ENCODE data around the gene CCDC33.

Gene CCDC33

GRCh38 chr15:74221399-74222239 is 14.5 kb upstream of the CCDC33 start:
- Histone ChIP-seq H4K5ac (ENCODE audit: low read length) (no peak overlapping the region), H3K4me1 (ENCODE audit: control insufficient read depth, low read depth, low read length) (peaks cover 24% of the 10 kb centered on the region), H3K18ac (ENCODE audit: low read length) (no peak overlapping the region), H2AK5ac (ENCODE audit: low read length) (no peak overlapping the region), H3K27me3 (ENCODE audit: insufficient read depth, low read length, poor library complexity) (peaks cover 9% of the 10 kb centered on the region), H3K79me2 (ENCODE audit: control insufficient read depth, insufficient read depth, low read length) (no peaks in the 10 kb centered on the region), H3K4ac (ENCODE audit: low read depth, low read length) (no peak overlapping the region), H3K4me3 (ENCODE audit: low read length) (no peak overlapping the region), H2BK15ac (replicated peaks; ENCODE audit: low read depth) (no peak overlapping the region), H4K8ac (ENCODE audit: low read depth, low read length) (no peak overlapping the region), H3K27ac (ENCODE audit: low read depth, low read length) (no peak overlapping the region), H3K23ac (ENCODE audit: low read length) (no peak overlapping the region), H3K79me1 (ENCODE audit: low read length) (no peaks in the 10 kb centered on the region), H3K56ac (ENCODE audit: low read length) (peak overlapping the region; percentile 15), H3K36me3 (ENCODE audit: control insufficient read depth, insufficient read depth, low read length) (no peaks in the 10 kb centered on the region), H2BK120ac (ENCODE audit: low read depth, low read length) (no peak overlapping the region), H3K4me2 (ENCODE audit: low read length) (no peak overlapping the region), H2BK5ac (ENCODE audit: low read length) (no peak overlapping the region), H3K9ac (ENCODE audit: low read length) (no peak overlapping the region)
- DNase-seq, result no peak
- WGBS (ENCODE audit: extremely low coverage, insufficient coverage, low lambda C conversion rate), result no CpG with 5 or more reads among the region's 12 CpGs

- H3K4ac ChIP-seq (ENCODE audit: low read depth, low read length), result no peak overlapping the region
- H3K4me1 ChIP-seq (ENCODE audit: control insufficient read depth, low read depth, low read length), result peaks cover 24% of the 10 kb centered on the region
- no peak overlapping the region for H4K5ac ChIP-seq (ENCODE audit: low read length)
- H3K27ac ChIP-seq (ENCODE audit: low read depth, low read length), result no peak overlapping the region
- no peaks in the 10 kb centered on the region for H3K79me1 ChIP-seq (ENCODE audit: low read length)
- H4K8ac ChIP-seq (ENCODE audit: low read depth, low read length), result no peak overlapping the region
- no CpG with 5 or more reads among the region's 25 CpGs for WGBS (ENCODE audit: extremely low coverage, insufficient coverage, low lambda C conversion rate)
- no peaks in the 10 kb centered on the region for H3K79me2 ChIP-seq (ENCODE audit: control insufficient read depth, insufficient read depth, low read length)
- H3K18ac ChIP-seq (ENCODE audit: low read length), result no peak overlapping the region
- H2BK15ac ChIP-seq (replicated peaks; ENCODE audit: low read depth), result no peak overlapping the region
- H3K56ac ChIP-seq (ENCODE audit: low read length), result no peak overlapping the region
- H2AK5ac ChIP-seq (ENCODE audit: low read length), result no peak overlapping the region
- H2BK120ac ChIP-seq (ENCODE audit: low read depth, low read length), result no peak overlapping the region
- H3K23ac ChIP-seq (ENCODE audit: low read length), result no peak overlapping the region
- no peak overlapping the region for H3K4me3 ChIP-seq (ENCODE audit: low read length)
- H3K36me3 ChIP-seq (ENCODE audit: control insufficient read depth, insufficient read depth, low read length), result no peaks in the 10 kb centered on the region
- no peak for DNase-seq
- no peak overlapping the region for H2BK5ac ChIP-seq (ENCODE audit: low read length)
- no peak overlapping the region for H3K4me2 ChIP-seq (ENCODE audit: low read length)
- no peak overlapping the region for H3K9ac ChIP-seq (ENCODE audit: low read length)
- H3K27me3 ChIP-seq (ENCODE audit: insufficient read depth, low read length, poor library complexity), result peaks cover 9% of the 10 kb centered on the region
These were observed 13.6 kb upstream of the CCDC33 start for GRCh38 chr15:74222240-74223119.

- no peak overlapping the region for H3K23ac ChIP-seq (ENCODE audit: low read length)
- H4K8ac ChIP-seq (ENCODE audit: low read depth, low read length), result no peak overlapping the region
- no peak overlapping the region for H3K27ac ChIP-seq (ENCODE audit: low read depth, low read length)
- no peaks in the 10 kb centered on the region for H3K79me2 ChIP-seq (ENCODE audit: control insufficient read depth, insufficient read depth, low read length)
- H3K9ac ChIP-seq (ENCODE audit: low read length), result no peak overlapping the region
- H2BK120ac ChIP-seq (ENCODE audit: low read depth, low read length), result no peak overlapping the region
- H2AK5ac ChIP-seq (ENCODE audit: low read length), result no peak overlapping the region
- H3K56ac ChIP-seq (ENCODE audit: low read length), result no peak overlapping the region
- no peak overlapping the region for H3K4me2 ChIP-seq (ENCODE audit: low read length)
- H3K79me1 ChIP-seq (ENCODE audit: low read length), result no peaks in the 10 kb centered on the region
- DNase-seq, result no peak
- no peak overlapping the region for H2BK15ac ChIP-seq (replicated peaks; ENCODE audit: low read depth)
- H3K4ac ChIP-seq (ENCODE audit: low read depth, low read length), result no peak overlapping the region
- no peak overlapping the region for H2BK5ac ChIP-seq (ENCODE audit: low read length)
- H3K27me3 ChIP-seq (ENCODE audit: insufficient read depth, low read length, poor library complexity), result peaks cover 9% of the 10 kb centered on the region
- no CpG with 5 or more reads among the region's 5 CpGs for WGBS (ENCODE audit: extremely low coverage, insufficient coverage, low lambda C conversion rate)
- no peaks in the 10 kb centered on the region for H3K36me3 ChIP-seq (ENCODE audit: control insufficient read depth, insufficient read depth, low read length)
- no peak overlapping the region for H3K18ac ChIP-seq (ENCODE audit: low read length)
- H3K4me3 ChIP-seq (ENCODE audit: low read length), result no peak overlapping the region
- H4K5ac ChIP-seq (ENCODE audit: low read length), result no peak overlapping the region
- peaks cover 26% of the 10 kb centered on the region for H3K4me1 ChIP-seq (ENCODE audit: control insufficient read depth, low read depth, low read length)
These were observed 10.2 kb upstream of the CCDC33 start for GRCh38 chr15:74225928-74226327.

GRCh38 chr15:74226761-74227540 is 9.2 kb upstream of the CCDC33 start:
- H3K4me1 ChIP-seq (ENCODE audit: control insufficient read depth, low read depth, low read length), result peaks cover 21% of the 10 kb centered on the region
- no peak overlapping the region for H2BK120ac ChIP-seq (ENCODE audit: low read depth, low read length)

GRCh38 chr15:74227968-74228722 is 8.0 kb upstream of the CCDC33 start:
- no peak overlapping the region for H2BK120ac ChIP-seq (ENCODE audit: low read depth, low read length)

More at GRCh38 chr15:74226761-74227540, 9.2 kb upstream of the CCDC33 start:
- no CpG with 5 or more reads among the region's 10 CpGs for WGBS (ENCODE audit: extremely low coverage, insufficient coverage, low lambda C conversion rate)
- H3K56ac ChIP-seq (ENCODE audit: low read length), result no peak overlapping the region
- no peaks in the 10 kb centered on the region for H3K79me2 ChIP-seq (ENCODE audit: control insufficient read depth, insufficient read depth, low read length)
- no peak overlapping the region for H3K4me3 ChIP-seq (ENCODE audit: low read length)
- H2BK15ac ChIP-seq (replicated peaks; ENCODE audit: low read depth), result no peak overlapping the region
- no peak overlapping the region for H3K18ac ChIP-seq (ENCODE audit: low read length)
- no peak overlapping the region for H4K8ac ChIP-seq (ENCODE audit: low read depth, low read length)
- H3K4ac ChIP-seq (ENCODE audit: low read depth, low read length), result no peak overlapping the region
- no peak overlapping the region for H3K27ac ChIP-seq (ENCODE audit: low read depth, low read length)
- no peak overlapping the region for H4K5ac ChIP-seq (ENCODE audit: low read length)
- no peak overlapping the region for H2AK5ac ChIP-seq (ENCODE audit: low read length)
- H3K23ac ChIP-seq (ENCODE audit: low read length), result no peak overlapping the region
- DNase-seq, result no peak
- no peak overlapping the region for H2BK5ac ChIP-seq (ENCODE audit: low read length)
- H3K9ac ChIP-seq (ENCODE audit: low read length), result no peak overlapping the region
- H3K27me3 ChIP-seq (ENCODE audit: insufficient read depth, low read length, poor library complexity), result peaks cover 7% of the 10 kb centered on the region
- no peaks in the 10 kb centered on the region for H3K79me1 ChIP-seq (ENCODE audit: low read length)
- no peak overlapping the region for H3K4me2 ChIP-seq (ENCODE audit: low read length)
- H3K36me3 ChIP-seq (ENCODE audit: control insufficient read depth, insufficient read depth, low read length), result no peaks in the 10 kb centered on the region

More at GRCh38 chr15:74227968-74228722, 8.0 kb upstream of the CCDC33 start:
- H2BK15ac ChIP-seq (replicated peaks; ENCODE audit: low read depth), result no peak overlapping the region
- H3K56ac ChIP-seq (ENCODE audit: low read length), result peak overlapping the region; percentile 57
- H3K18ac ChIP-seq (ENCODE audit: low read length), result peak overlapping the region; percentile 11
- H2AK5ac ChIP-seq (ENCODE audit: low read length), result no peak overlapping the region
- no peak overlapping the region for H4K5ac ChIP-seq (ENCODE audit: low read length)
- no CpG with 5 or more reads among the region's 11 CpGs for WGBS (ENCODE audit: extremely low coverage, insufficient coverage, low lambda C conversion rate)
- peak overlapping the region; percentile 38 for H3K4ac ChIP-seq (ENCODE audit: low read depth, low read length)
- peak overlapping the region; percentile 17 for H2BK5ac ChIP-seq (ENCODE audit: low read length)
- no peaks in the 10 kb centered on the region for H3K79me1 ChIP-seq (ENCODE audit: low read length)
- no peak overlapping the region for H3K23ac ChIP-seq (ENCODE audit: low read length)
- no peaks in the 10 kb centered on the region for H3K36me3 ChIP-seq (ENCODE audit: control insufficient read depth, insufficient read depth, low read length)
- H3K4me1 ChIP-seq (ENCODE audit: control insufficient read depth, low read depth, low read length), result peaks cover 16% of the 10 kb centered on the region
- no peak overlapping the region for H4K8ac ChIP-seq (ENCODE audit: low read depth, low read length)
- no peak for DNase-seq
- no peak overlapping the region for H3K4me3 ChIP-seq (ENCODE audit: low read length)
- H3K27me3 ChIP-seq (ENCODE audit: insufficient read depth, low read length, poor library complexity), result peaks cover 2% of the 10 kb centered on the region
- no peak overlapping the region for H3K4me2 ChIP-seq (ENCODE audit: low read length)
- no peak overlapping the region for H3K27ac ChIP-seq (ENCODE audit: low read depth, low read length)
- no peak overlapping the region for H3K9ac ChIP-seq (ENCODE audit: low read length)
- H3K79me2 ChIP-seq (ENCODE audit: control insufficient read depth, insufficient read depth, low read length), result no peaks in the 10 kb centered on the region
